Ascending aorta (tissue), 2 donors: ENCODE data around the gene ENKD1. TPM values are rescaled to one million over a fixed set of nuclear protein-coding genes. Genes with fewer than 3 reads are reported as not detected.
A peak's percentile ranks its signal among the peaks of the same experiment; 100 is the strongest.

Source experiments
- DNase-seq, 2 donors: peaks; one replicate each; pipeline ENCODE4 v3.0.0-alpha.2; 2019; ENCODE audit warnings: low spot score in 2 of 2
- H3K27ac ChIP-seq, 2 donors: fragments of 200-600 bp; sonication (generic); one replicate each; pipeline ENCODE4 v1.5.1; 2016 to 2017; ENCODE audit warnings: mild to moderate bottlenecking in 1 of 2
- H3K27me3 ChIP-seq: fragments of 200-600 bp; sonication (generic); one replicate; pipeline ENCODE4 v1.5.1; 2017
- H3K36me3 ChIP-seq, 2 donors: fragments of 200-600 bp; sonication (generic); one replicate each; pipeline ENCODE4 v1.5.1; 2016
- H3K4me1 ChIP-seq, 2 donors: fragments of 200-600 bp; sonication (generic); one replicate each; pipeline ENCODE4 v1.5.1; 2016 to 2017; ENCODE audit warnings: mild to moderate bottlenecking in 1 of 2
- H3K4me3 ChIP-seq, 2 donors: fragments of 200-600 bp; sonication (generic); one replicate each; pipeline ENCODE4 v1.5.1; 2016 to 2017; ENCODE audit warnings: mild to moderate bottlenecking in 1 of 2
- H3K9me3 ChIP-seq, 2 donors: fragments of 200-600 bp; sonication (generic); one replicate each; pipeline ENCODE4 v1.5.1; 2016
- CTCF ChIP-seq, 3 experiments: fragments of 200-600 bp in 2 of 3; fragments of 450-650 bp in 1 of 3; sonication (generic) in 2 of 3; IDR thresholded peaks; one replicate each; pipeline ENCODE4 v1.5.1; 2016 to 2019; ENCODE audit warnings: antibody characterized with exemption in 3 of 3, mild to moderate bottlenecking in 1 of 3, moderate library complexity in 1 of 3
- intact Hi-C: fragments of 100-400 bp; cut with DNase I; formaldehyde crosslinking; loops from one replicate; pipeline ENCODE4 v1.15.1; 2023
- total RNA-seq: library from RNA; depleted of rRNA; stranded (reverse); fragments of >200 nt; gene quantifications from one replicate; pipeline ENCODE4 v1.1.0, GENCODE V29; 2016

ENKD1 gene
- total RNA-seq, 1 donor from 2014 or later, result 42.5 TPM

DNA sequence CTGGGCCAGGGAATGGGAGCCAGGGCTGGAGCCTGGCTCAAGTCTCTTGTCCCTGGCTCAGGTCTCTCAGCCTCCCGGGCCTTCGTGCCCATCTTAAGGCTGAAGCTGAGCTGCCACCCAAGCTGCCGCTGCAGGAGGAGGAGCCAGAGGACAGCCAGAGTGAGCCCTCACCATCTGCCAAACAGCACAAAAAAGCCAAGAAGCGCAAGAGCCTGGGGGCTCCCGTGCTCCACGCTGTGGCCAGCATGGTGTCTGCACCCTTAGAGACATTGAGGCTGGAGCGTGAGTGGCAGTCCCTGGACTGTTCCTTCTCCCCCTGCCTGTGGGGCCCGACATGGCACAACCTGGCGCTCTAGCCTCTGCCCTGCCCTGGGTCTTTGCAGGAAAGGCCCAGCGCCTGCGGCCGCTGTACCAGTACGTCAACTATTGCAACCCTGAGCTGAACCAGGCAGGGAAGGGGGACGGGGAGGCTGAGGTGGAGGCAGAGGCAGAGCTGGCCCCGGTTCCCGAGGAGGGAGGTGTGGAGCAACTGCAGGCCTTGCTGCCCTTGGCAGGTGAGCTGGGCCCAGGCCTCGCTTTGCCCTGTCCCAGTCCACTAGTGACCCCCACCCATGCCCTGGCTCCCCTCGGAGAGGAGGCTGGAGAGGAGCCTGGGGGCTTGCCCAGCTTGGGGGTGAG, 1.4 kb upstream of the ENKD1 start:
- peak; percentile 90 to 92 (median 92) for TF ChIP-seq CTCF (IDR thresholded peaks at IDR 0.05)
- peak; percentile 66 to 95 for DNase-seq
- H3K27ac ChIP-seq, result peak overlapping the region; percentile 91
- no peaks in the 10 kb centered on the region for H3K36me3 ChIP-seq
- peak overlapping the region; percentile 88 to 97 for H3K4me3 ChIP-seq
- intact Hi-C loops, result loop anchor here (1.0 to 10.0 kb wide), 4 partner anchors 9 to 423 kb away; partner anchors contain the start of genes CTCF, FHOD1 and SLC9A5
- peaks cover 9 to 20% of the 10 kb centered on the region in 2 donors for H3K4me1 ChIP-seq
- no peaks in the 10 kb centered on the region for H3K27me3 ChIP-seq
- no peaks in the 10 kb centered on the region for H3K9me3 ChIP-seq

- Histone ChIP-seq H3K36me3 (no peaks in the 10 kb centered on the region), H3K27ac (peak overlapping the region; percentile 91), H3K9me3 (no peaks in the 10 kb centered on the region), H3K4me3 (peak overlapping the region; percentile 88 to 97), H3K27me3 (no peaks in the 10 kb centered on the region), H3K4me1 (peaks cover 9 to 20% of the 10 kb centered on the region in 2 donors)
- no peak for DNase-seq
- TF ChIP-seq CTCF (IDR thresholded peaks at IDR 0.05), result no peak
- intact Hi-C loops, result loop anchor here (10.0 kb wide), 1 partner anchor 423 kb away; the partner anchor contains the start of genes FHOD1 and SLC9A5
Observed at GRCh38 chr16:67667453-67667816, 885 bp upstream of the ENKD1 start.

- Histone ChIP-seq H3K36me3 (no peaks in the 10 kb centered on the region), H3K4me1 (peaks cover 14 to 24% of the 10 kb centered on the region in 2 donors), H3K27me3 (no peaks in the 10 kb centered on the region), H3K9me3 (no peaks in the 10 kb centered on the region), H3K27ac (peak overlapping the region; percentile 91), H3K4me3 (peak overlapping the region; percentile 88 to 97)
- DNase-seq, result no peak
- intact Hi-C loops, result loop anchor here (10.0 kb wide), 1 partner anchor 421 kb away; the partner anchor contains the start of genes FHOD1 and SLC9A5
- no peak for TF ChIP-seq CTCF (IDR thresholded peaks at IDR 0.05)
Observed at GRCh38 chr16:67666032-67666551, 458 bp downstream of the ENKD1 start.

DNA sequence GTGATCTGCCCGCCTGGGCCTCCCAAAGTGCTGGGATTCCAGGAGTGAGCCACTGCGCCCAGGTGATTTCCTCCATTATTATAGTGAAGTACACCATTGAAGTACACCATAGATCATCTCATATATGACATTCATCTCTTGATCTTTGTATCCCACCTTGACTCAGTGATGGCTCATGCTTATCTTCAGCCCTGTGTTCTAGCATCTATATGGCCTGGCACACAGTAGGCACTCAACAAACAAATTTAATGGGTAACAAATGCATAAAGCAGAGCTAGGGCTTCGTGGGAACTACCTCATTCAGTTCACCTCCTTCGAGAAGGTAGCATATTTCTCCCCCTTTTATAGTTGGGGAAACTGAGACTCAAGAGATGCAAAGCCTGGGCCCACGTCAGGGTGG, 952 bp downstream of the ENKD1 start:
- no peak for TF ChIP-seq CTCF (IDR thresholded peaks at IDR 0.05)
- no peak for DNase-seq
- no peaks in the 10 kb centered on the region for H3K36me3 ChIP-seq
- no peaks in the 10 kb centered on the region for H3K9me3 ChIP-seq
- H3K4me1 ChIP-seq, result peaks cover 14 to 24% of the 10 kb centered on the region in 2 donors
- intact Hi-C loops, result loop anchor here (10.0 kb wide), 1 partner anchor 421 kb away; the partner anchor contains the start of genes FHOD1 and SLC9A5
- no peaks in the 10 kb centered on the region for H3K27me3 ChIP-seq
- H3K27ac ChIP-seq, result no peak overlapping the region
- peak overlapping the region; percentile 88 to 97 for H3K4me3 ChIP-seq

GRCh38 chr16:67664871-67665270, 1.7 kb downstream of the ENKD1 start:
- intact Hi-C loops, result loop anchor here (10.0 kb wide), 1 partner anchor 420 kb away; the partner anchor contains the start of genes FHOD1 and SLC9A5
- Histone ChIP-seq H3K27me3 (no peaks in the 10 kb centered on the region), H3K9me3 (no peaks in the 10 kb centered on the region), H3K36me3 (no peaks in the 10 kb centered on the region), H3K27ac (no peak overlapping the region), H3K4me3 (no peak overlapping the region), H3K4me1 (peaks cover 14 to 24% of the 10 kb centered on the region in 2 donors)
- no peak for TF ChIP-seq CTCF (IDR thresholded peaks at IDR 0.05)
- DNase-seq, result no peak
